ENCODE data around the gene TRDN.

GRCh38 chr6:123404975-123405374 lies 231.8 kb downstream of the TRDN start:
- no peak for TF ChIP-seq ZBTB17 (tag by site-specific recombination; IDR thresholded peaks at IDR 0.05)
- TF ChIP-seq CTCF (tag by site-specific recombination; IDR thresholded peaks at IDR 0.05), result no peak
- no peak for TF ChIP-seq ZNF548 (tag by site-specific recombination; IDR thresholded peaks at IDR 0.05)
- TF ChIP-seq ZNF366 (tag by site-specific recombination; conservative IDR thresholded peaks at IDR 0.05), result no peak
- no peak for TF ChIP-seq ZNF626 (tag by site-specific recombination; IDR thresholded peaks at IDR 0.05)
- no peak for TF ChIP-seq ZNF335 (tag by site-specific recombination; conservative IDR thresholded peaks at IDR 0.05)
- TF ChIP-seq KLF16 (tag by site-specific recombination; IDR thresholded peaks at IDR 0.05), result no peak
- no peak for TF ChIP-seq ZBTB1 (tag by site-specific recombination; IDR thresholded peaks at IDR 0.05)
- no peak for TF ChIP-seq ZNF645 (tag by site-specific recombination; IDR thresholded peaks at IDR 0.05)
- TF ChIP-seq AEBP2 (tag by site-specific recombination; IDR thresholded peaks at IDR 0.05; ENCODE audit: borderline replicate concordance), result no peak
- TF ChIP-seq RBAK (tag by site-specific recombination; IDR thresholded peaks at IDR 0.05), result no peak

Data from HEK293 (cell line).